ENCODE results near the gene PHC1.

DNA sequence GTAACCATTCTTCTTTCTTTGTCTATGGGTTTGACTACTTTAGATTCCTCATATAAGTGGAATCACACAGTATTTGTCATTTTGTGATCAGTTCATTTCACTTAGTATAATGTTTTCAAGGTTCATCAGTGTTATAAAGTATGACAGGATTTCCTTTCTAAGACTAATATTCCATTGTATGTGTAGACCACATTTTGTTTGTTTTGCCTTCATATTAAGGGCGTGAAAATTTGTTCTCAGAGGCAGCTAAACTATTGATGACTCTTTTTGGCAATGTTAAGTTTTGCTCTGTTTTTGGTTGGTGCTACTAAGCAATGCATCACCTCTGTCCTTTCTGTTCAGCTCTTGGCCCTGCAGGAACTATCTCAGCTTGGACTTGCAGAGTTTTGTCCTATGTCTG lies 73.4 kb downstream of the PHC1 start:
- TF ChIP-seq, protein P1, sequence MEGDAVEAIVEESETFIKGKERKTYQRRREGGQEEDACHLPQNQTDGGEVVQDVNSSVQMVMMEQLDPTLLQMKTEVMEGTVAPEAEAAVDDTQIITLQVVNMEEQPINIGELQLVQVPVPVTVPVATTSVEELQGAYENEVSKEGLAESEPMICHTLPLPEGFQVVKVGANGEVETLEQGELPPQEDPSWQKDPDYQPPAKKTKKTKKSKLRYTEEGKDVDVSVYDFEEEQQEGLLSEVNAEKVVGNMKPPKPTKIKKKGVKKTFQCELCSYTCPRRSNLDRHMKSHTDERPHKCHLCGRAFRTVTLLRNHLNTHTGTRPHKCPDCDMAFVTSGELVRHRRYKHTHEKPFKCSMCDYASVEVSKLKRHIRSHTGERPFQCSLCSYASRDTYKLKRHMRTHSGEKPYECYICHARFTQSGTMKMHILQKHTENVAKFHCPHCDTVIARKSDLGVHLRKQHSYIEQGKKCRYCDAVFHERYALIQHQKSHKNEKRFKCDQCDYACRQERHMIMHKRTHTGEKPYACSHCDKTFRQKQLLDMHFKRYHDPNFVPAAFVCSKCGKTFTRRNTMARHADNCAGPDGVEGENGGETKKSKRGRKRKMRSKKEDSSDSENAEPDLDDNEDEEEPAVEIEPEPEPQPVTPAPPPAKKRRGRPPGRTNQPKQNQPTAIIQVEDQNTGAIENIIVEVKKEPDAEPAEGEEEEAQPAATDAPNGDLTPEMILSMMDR (IDR thresholded peaks at IDR 0.05): no peak
- TF ChIP-seq POLR2AphosphoS5 (IDR thresholded peaks at IDR 0.05): no peak
